ENCODE results near the gene GP1BB. TPM values are rescaled to one million over a fixed set of nuclear protein-coding genes. Genes with fewer than 3 reads are reported as not detected.
A peak's percentile ranks its signal among the peaks of the same experiment; 100 is the strongest.

GP1BB gene
- polyA plus RNA-seq, 1 donor from 2014 or later, result 42.0 TPM

GRCh38 chr22:19722178-19722981, 959 bp upstream of the GP1BB start:
- H3K9me2 ChIP-seq (ENCODE audit: insufficient read depth, low read length), result no peaks in the 10 kb centered on the region
- H3K79me2 ChIP-seq (replicated peaks; ENCODE audit: insufficient read depth, low read length), result no peaks in the 10 kb centered on the region
- peaks cover 90% of the 10 kb centered on the region for H3K27me3 ChIP-seq (ENCODE audit: insufficient read depth, low read depth, low read length)
- TF ChIP-seq CTCF (IDR thresholded peaks at IDR 0.05; ENCODE audit: poor library complexity, severe bottlenecking), result no peak
- no peak for TF ChIP-seq MXI1 (conservative IDR thresholded peaks at IDR 0.05; ENCODE audit: poor library complexity, severe bottlenecking)
- TF ChIP-seq SMC3 (conservative IDR thresholded peaks at IDR 0.05; ENCODE audit: poor library complexity), result no peak
- H4K20me1 ChIP-seq (ENCODE audit: insufficient read depth), result peaks cover 50% of the 10 kb centered on the region
- no peak overlapping the region for H3K9ac ChIP-seq (ENCODE audit: low read length)
- H3F3A ChIP-seq (ENCODE audit: insufficient read depth, low read length, poor library complexity, severe bottlenecking), result no peaks in the 10 kb centered on the region
- no peak overlapping the region for H2AFZ ChIP-seq (ENCODE audit: low read depth, low read length)
- H3K9me3 ChIP-seq (ENCODE audit: low read length), result no peaks in the 10 kb centered on the region
- H3K4me2 ChIP-seq (ENCODE audit: low read length), result no peak overlapping the region
- no peak overlapping the region for H3K4me3 ChIP-seq (ENCODE audit: low read length)
- no peak overlapping the region for H3K27ac ChIP-seq (ENCODE audit: low read length)
- H3K36me3 ChIP-seq (ENCODE audit: insufficient read depth, low read length), result peaks cover 14% of the 10 kb centered on the region

- H3K36me3 ChIP-seq (ENCODE audit: insufficient read depth, low read length), result peaks cover 14% of the 10 kb centered on the region
These were observed 432 bp upstream of the GP1BB start for GRCh38 chr22:19722982-19723231.

More at GRCh38 chr22:19722982-19723231, 432 bp upstream of the GP1BB start:
- Histone ChIP-seq H3K9me2 (ENCODE audit: insufficient read depth, low read length) (no peaks in the 10 kb centered on the region), H2AFZ (ENCODE audit: low read depth, low read length) (no peak overlapping the region), H3K9me3 (ENCODE audit: low read length) (no peaks in the 10 kb centered on the region), H3K4me3 (ENCODE audit: low read length) (peak overlapping the region; percentile 42), H3K79me2 (replicated peaks; ENCODE audit: insufficient read depth, low read length) (no peaks in the 10 kb centered on the region), H3K9ac (ENCODE audit: low read length) (no peak overlapping the region), H4K20me1 (ENCODE audit: insufficient read depth) (peaks cover 49% of the 10 kb centered on the region), H3K27ac (ENCODE audit: low read length) (no peak overlapping the region), H3K27me3 (ENCODE audit: insufficient read depth, low read depth, low read length) (peaks cover 91% of the 10 kb centered on the region), H3K4me2 (ENCODE audit: low read length) (no peak overlapping the region), H3F3A (ENCODE audit: insufficient read depth, low read length, poor library complexity, severe bottlenecking) (no peaks in the 10 kb centered on the region)
- TF ChIP-seq TAF1 (IDR thresholded peaks at IDR 0.05; ENCODE audit: low read depth), result no peak
- no peak for TF ChIP-seq RAD21 (conservative IDR thresholded peaks at IDR 0.05)
- no peak for TF ChIP-seq EP300 (conservative IDR thresholded peaks at IDR 0.05; ENCODE audit: poor library complexity, severe bottlenecking)
- no peak for TF ChIP-seq SMC3 (conservative IDR thresholded peaks at IDR 0.05; ENCODE audit: poor library complexity)
- no peak for TF ChIP-seq EZH2 (IDR thresholded peaks at IDR 0.05; ENCODE audit: borderline replicate concordance, insufficient read depth, low read length, poor library complexity, severe bottlenecking)
- TF ChIP-seq CTCF (IDR thresholded peaks at IDR 0.05; ENCODE audit: poor library complexity, severe bottlenecking), result no peak
- TF ChIP-seq REST (IDR thresholded peaks at IDR 0.05; ENCODE audit: borderline replicate concordance), result no peak
- no peak for TF ChIP-seq POLR2AphosphoS5 (IDR thresholded peaks at IDR 0.05)
- TF ChIP-seq MXI1 (conservative IDR thresholded peaks at IDR 0.05; ENCODE audit: poor library complexity, severe bottlenecking), result no peak
